Ishikawa (cell line): ENCODE results near the gene RFX2.

Source experiments
- CEBPB ChIP-seq: IDR thresholded peaks from 2 replicates; pipeline ENCODE4 v1.6.1; 2012
- CREB1 ChIP-seq: IDR thresholded peaks from 2 replicates; pipeline ENCODE4 v1.6.1; 2012; ENCODE audit warnings: low read depth
- EGR1 ChIP-seq: IDR thresholded peaks from 2 replicates; pipeline ENCODE4 v1.6.1; 2012
- EP300 ChIP-seq: IDR thresholded peaks from 2 replicates; pipeline ENCODE4 v1.6.1; 2012; ENCODE audit warnings: borderline replicate concordance
- FOXM1 ChIP-seq: IDR thresholded peaks from 2 replicates; pipeline ENCODE4 v1.6.1; 2012; ENCODE audit warnings: low read depth, borderline replicate concordance
- NFIC ChIP-seq: IDR thresholded peaks from 2 replicates; pipeline ENCODE4 v1.6.1; 2012
- RAD21 ChIP-seq: IDR thresholded peaks from 2 replicates; pipeline ENCODE4 v1.6.1; 2012; ENCODE audit warnings: low read depth
- TAF1 ChIP-seq: IDR thresholded peaks from 2 replicates; pipeline ENCODE4 v1.6.1; 2012; ENCODE audit warnings: low read depth, mild to moderate bottlenecking
- TCF12 ChIP-seq: IDR thresholded peaks from 2 replicates; pipeline ENCODE4 v1.6.1; 2012; ENCODE audit warnings: low read depth
- TEAD4 ChIP-seq: IDR thresholded peaks from 2 replicates; pipeline ENCODE4 v1.6.1; 2012
- YY1 ChIP-seq: IDR thresholded peaks from 2 replicates; pipeline ENCODE4 v1.6.1; 2012; ENCODE audit warnings: low read depth
- ZBTB7A ChIP-seq: IDR thresholded peaks from 2 replicates; pipeline ENCODE4 v1.6.1; 2012; ENCODE audit warnings: low read depth
- TF ChIP-seq, protein P1 (sequence below): IDR thresholded peaks from 2 replicates; pipeline ENCODE4 v1.6.1; 2012; ENCODE audit warnings: low read depth, mild to moderate bottlenecking
- TF ChIP-seq, protein P2 (sequence below): IDR thresholded peaks from 2 replicates; pipeline ENCODE4 v1.6.1; 2012
- TF ChIP-seq, protein P3 (sequence below): IDR thresholded peaks from 2 replicates; pipeline ENCODE4 v1.6.1; 2012

The RFX2 gene

DNA sequence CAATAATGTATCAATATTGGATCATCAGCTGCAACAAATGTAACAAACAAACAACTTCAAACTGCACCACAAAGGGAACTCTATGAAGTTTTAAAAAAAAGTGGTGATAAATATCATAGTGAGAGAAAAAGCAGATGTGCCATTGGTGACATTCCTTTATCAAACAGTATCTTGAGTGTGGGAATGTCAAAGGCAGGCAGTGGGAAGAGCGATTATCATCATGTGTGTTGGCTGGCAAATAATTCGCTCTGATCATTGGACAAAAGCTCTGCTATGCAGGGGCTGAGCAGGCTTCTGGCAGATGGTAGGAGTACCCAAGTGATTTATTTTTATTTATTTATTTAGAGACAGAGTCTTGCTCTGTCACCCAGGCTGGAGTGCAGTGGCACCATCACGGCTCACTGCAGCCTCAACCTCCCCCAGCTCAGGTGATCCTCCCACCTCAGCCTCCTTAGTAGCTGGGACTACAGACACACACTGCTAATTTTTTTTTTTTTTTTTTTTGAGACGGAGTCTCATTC, 76.5 kb downstream of the RFX2 start:
- no peak for TF ChIP-seq TEAD4
- no peak for TF ChIP-seq ZBTB7A
- TF ChIP-seq TCF12 = no peak
- no peak for TF ChIP-seq CREB1
- TF ChIP-seq, protein P1, sequence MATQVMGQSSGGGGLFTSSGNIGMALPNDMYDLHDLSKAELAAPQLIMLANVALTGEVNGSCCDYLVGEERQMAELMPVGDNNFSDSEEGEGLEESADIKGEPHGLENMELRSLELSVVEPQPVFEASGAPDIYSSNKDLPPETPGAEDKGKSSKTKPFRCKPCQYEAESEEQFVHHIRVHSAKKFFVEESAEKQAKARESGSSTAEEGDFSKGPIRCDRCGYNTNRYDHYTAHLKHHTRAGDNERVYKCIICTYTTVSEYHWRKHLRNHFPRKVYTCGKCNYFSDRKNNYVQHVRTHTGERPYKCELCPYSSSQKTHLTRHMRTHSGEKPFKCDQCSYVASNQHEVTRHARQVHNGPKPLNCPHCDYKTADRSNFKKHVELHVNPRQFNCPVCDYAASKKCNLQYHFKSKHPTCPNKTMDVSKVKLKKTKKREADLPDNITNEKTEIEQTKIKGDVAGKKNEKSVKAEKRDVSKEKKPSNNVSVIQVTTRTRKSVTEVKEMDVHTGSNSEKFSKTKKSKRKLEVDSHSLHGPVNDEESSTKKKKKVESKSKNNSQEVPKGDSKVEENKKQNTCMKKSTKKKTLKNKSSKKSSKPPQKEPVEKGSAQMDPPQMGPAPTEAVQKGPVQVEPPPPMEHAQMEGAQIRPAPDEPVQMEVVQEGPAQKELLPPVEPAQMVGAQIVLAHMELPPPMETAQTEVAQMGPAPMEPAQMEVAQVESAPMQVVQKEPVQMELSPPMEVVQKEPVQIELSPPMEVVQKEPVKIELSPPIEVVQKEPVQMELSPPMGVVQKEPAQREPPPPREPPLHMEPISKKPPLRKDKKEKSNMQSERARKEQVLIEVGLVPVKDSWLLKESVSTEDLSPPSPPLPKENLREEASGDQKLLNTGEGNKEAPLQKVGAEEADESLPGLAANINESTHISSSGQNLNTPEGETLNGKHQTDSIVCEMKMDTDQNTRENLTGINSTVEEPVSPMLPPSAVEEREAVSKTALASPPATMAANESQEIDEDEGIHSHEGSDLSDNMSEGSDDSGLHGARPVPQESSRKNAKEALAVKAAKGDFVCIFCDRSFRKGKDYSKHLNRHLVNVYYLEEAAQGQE = no peak
- TF ChIP-seq, protein P2, sequence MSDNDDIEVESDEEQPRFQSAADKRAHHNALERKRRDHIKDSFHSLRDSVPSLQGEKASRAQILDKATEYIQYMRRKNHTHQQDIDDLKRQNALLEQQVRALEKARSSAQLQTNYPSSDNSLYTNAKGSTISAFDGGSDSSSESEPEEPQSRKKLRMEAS = no peak
- TF ChIP-seq EGR1 = no peak
- no peak for TF ChIP-seq YY1
- no peak for TF ChIP-seq EP300

DNA sequence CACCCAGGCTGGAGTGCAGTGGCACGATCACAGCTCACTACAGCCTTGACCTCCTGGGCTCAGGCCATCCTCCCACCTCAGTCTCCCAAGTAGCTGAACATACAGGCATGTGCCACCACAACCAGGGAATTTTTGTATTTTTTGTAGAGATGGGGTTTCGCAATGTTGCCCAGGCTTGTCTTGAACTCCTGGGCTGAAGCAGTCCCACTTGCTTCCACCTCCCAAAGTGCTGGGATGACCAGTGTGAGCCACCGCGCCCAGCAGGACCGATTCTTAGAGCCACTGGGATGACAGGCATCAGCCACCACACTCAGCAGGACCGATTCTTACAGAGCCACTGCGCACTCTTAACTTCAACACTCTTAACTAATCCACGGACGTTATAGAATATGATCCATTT, 77.5 kb downstream of the RFX2 start:
- TF ChIP-seq, protein P3, sequence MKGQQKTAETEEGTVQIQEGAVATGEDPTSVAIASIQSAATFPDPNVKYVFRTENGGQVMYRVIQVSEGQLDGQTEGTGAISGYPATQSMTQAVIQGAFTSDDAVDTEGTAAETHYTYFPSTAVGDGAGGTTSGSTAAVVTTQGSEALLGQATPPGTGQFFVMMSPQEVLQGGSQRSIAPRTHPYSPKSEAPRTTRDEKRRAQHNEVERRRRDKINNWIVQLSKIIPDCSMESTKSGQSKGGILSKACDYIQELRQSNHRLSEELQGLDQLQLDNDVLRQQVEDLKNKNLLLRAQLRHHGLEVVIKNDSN = no peak
- TF ChIP-seq TCF12 = no peak
- no peak for TF ChIP-seq NFIC
- TF ChIP-seq CEBPB = no peak
- no peak for TF ChIP-seq EGR1
- no peak for TF ChIP-seq CREB1
- TF ChIP-seq TEAD4 = no peak
- no peak for TF ChIP-seq ZBTB7A
- TF ChIP-seq YY1 = no peak
- no peak for TF ChIP-seq FOXM1
- TF ChIP-seq TAF1 = no peak
- TF ChIP-seq, protein P1 = no peak
- no peak for TF ChIP-seq RAD21

DNA sequence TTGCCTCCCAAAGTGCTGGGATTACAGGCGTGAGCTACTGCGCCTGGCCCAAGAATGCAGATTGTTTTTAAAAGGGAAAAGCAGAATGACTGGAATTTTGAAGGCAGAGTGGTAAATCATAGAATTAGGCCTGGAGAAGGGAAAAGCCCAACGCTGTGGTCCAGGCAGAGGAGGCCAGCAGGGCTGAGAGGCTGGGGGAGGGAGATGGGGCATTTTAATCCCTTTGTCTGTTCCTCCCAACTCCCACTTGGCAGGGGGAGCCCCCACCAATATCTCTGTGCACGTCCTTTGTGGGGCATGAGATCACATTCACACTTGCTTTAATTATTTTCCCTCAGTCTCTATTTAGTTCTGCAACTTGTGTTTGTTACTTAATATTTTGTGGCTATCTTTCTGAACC, 77.9 kb downstream of the RFX2 start:
- TF ChIP-seq TAF1 (no peak), YY1 (no peak), NFIC (no peak), ZBTB7A (no peak), TCF12 (no peak), EP300 (no peak), TEAD4 (no peak), CEBPB (no peak), CREB1 (no peak), EGR1 (no peak), RAD21 (no peak), FOXM1 (no peak)
- TF ChIP-seq, protein P2 = no peak
- TF ChIP-seq, protein P1 = no peak
- TF ChIP-seq, protein P3 = no peak

DNA sequence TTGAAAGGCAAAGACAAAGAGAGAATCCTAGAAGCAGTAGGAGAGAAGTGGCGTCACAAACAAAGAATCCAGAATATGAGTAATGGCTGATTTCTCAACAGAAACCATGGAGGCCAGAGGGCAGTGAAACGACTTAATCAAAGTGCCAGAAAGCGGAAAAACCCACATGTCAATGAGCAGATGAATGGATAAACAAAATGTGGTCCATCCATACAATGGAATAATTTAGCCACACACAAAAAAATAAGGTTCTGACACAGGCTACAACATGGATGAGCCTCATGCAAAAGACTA, 80.1 kb downstream of the RFX2 start:
- TF ChIP-seq NFIC (no peak), TEAD4 (no peak), EGR1 (no peak), TAF1 (no peak), CREB1 (no peak), TCF12 (no peak), EP300 (no peak), RAD21 (no peak), ZBTB7A (no peak), YY1 (no peak), CEBPB (no peak), FOXM1 (no peak)
- TF ChIP-seq, protein P3 = no peak
- TF ChIP-seq, protein P2 = no peak
- TF ChIP-seq, protein P1 = no peak
